Globus pallidus (tissue), 1 donor: ENCODE results near the gene BMP4.
"Not testable (repeated sequence)": the region's sequence is repeated elsewhere in the genome, so short reads cannot be mapped to it uniquely, and the experiment has no call there.

ENCODE experiments used
- DNase-seq: peaks from one replicate; pipeline ENCODE4 v3.0.0-alpha.2; 2015; ENCODE audit warnings: low spot score

BMP4 gene

DNA sequence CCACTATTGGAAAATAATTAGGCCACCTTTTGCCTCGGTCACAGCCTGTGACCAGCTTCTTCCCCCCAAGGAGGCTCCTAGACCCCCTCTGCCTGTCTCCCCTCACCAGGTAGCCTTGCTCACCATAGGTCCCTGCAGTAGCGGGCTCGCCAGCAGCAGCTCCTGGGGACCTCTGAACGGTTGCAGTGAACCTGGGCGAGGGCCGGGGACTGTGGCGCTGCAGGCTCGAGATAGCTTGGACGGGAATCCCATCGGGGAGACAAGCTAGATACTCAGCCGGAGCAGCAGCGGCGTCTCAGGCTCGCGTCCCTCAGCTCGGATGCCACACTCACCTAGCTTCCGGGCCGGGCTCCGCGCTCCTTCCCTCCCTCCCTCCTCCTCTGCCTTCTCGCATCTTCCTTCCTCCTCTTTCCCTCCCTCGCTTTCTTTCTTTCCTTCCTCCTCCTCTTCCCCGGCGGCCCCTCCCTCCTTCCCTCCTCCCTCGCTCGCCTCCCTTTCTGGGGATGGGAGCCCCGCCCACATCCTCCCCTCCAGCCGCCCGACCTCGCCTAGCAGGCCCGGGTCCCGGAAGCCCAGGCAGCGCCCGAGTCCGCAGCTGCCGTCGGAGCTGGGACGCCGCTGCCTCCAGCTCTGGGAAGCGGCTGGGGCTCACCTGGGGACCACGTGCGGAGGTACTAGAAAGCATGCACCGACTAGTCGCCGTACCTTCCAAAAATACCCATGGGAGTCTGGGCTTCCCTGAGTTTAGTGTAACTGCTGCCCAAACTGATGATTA, at the start of gene BMP4:
Gene BMP4, minus strand, starts transcription at position 399 of the 775 bp plus-strand sequence. CDS start 4,603 bp downstream, outside the sequence.
- DNase-seq: no peak

DNA sequence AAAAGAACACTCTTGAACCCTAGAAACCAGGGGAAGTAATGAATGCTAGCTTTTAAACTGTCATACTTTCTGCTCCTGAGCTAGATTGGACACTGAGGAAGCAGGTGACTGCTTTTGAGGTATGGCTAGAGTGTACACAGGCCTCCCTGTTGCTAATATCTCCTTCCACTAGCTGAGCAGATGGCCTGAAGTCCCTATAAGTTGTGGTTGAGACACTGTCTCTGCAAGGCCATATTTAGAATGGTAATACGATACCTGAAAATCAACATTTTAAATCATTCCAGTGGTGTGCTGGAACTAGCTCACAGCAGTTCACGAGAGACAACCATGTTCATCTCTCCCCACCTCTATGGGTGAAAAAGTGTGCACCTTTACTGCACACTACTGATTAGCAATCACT, 46.4 kb upstream of the BMP4 start:
- no peak for DNase-seq

DNA sequence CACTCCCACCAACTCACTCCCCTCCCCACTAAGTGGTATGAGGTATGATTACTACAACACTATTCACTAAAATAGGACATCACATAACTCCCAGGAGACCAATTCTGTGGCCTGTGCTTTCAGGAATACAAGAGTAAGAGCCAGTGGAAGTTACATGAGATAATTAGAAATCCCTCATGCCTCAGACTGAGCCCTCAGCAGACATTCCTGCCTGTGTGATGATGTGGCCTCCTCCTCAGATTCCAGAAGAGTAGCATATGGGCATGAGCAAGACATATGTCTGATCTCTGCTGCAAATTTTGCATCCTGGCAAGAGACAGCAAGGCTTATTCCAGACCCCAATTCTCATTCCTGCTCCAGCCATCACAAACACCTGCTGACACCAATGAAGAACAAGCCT, 46.0 kb upstream of the BMP4 start:
- DNase-seq: no peak

- DNase-seq: no peak
Measured at GRCh38 chr14:54001189-54001878, 44.7 kb upstream of the BMP4 start.

- DNase-seq: no peak
Measured at GRCh38 chr14:54000341-54000811, 43.8 kb upstream of the BMP4 start.

DNA sequence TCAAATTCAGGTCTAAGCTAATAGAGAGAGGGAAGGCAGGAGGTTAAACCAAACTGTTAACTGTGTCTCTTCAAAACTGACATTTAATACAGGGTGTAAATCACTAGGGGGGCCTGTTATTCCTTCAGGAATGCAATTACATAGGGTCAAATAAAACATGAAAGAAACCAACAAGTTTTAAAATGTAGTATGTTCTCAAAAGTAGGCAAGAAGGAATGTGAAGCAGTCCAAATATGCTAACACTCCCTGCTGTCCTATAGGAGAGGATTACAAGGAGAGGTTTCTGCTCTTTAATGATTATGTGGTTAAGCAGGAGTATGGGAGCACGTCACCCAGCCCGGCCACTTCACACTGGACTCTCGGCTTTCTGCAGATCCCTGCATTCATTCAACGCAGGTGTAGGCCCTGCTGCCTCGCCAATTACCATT, 42.5 kb upstream of the BMP4 start:
- no peak for DNase-seq

- no peak for DNase-seq
Measured at GRCh38 chr14:53996041-53996440, 39.4 kb upstream of the BMP4 start.

DNA sequence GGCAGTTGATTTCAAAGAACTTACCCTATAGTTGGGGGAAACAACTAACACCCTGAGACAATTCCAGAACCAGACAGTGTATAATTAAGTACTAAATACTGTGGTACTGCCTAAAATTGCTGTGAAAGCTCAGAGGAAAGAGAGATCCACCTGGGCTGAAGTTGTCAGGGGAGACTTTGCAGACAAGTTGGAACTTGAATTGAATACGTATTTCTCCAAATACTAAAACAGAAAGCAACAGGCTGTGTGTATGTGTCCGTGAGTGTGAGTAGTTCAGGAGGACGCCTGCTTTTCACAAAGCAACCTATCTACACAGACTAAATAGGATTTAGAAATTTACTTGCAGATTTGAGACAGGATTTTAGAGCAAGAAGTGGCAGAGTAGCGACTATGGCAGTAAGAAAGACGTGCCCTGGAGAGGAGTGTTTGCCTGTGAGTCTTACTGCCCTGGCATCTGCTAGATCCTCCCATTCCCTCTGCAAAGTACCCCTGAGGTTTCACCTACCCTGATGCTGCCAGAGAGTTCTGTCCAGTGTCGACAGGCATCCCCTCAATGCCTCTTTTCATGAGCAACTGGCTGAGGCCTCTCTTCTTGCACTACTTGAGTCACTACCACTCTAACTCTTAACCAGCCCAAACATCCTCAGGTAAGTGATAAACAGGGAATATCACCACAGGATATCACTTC, 37.4 kb upstream of the BMP4 start:
- no peak for DNase-seq

DNA sequence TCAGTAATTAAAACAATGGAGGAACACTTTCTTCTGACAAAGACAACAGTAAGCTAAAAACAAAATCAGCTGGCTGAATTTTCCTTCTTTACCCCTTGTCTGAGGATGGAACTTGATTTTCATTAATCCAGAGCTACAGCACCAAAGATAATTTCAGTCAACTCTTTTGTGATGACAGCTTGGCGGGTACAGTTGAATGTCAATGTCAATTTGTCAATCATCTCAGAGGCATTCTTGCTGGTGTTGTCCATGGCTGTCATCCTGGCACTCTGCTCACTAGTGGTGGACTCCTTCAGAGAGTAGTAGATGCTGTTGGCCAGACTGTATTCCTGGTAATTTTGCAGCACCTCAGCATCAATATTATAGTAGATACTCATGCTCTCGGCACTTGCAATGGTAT, 34.4 kb upstream of the BMP4 start:
- no peak for DNase-seq

DNA sequence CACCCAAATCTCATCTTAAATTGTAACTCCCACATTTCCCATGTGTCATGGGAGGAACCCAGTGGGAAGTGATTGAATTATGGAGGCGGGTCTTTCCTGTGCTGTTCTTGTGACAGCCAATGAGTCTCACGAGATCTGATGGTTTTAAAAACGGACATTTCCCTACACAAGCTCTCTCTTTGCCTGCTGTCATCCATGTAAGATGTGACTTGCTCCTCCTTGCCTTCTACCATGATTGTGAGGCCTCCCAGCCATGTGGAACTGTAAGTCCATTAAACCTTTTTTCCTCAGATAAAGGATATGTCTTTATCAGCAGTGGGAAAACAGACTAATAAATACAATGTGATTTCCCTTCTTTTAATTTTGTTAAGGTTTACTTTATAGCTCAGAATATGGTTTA, 30.1 kb upstream of the BMP4 start:
- DNase-seq: not testable (repeated sequence)

GRCh38 chr14:53984958-53985357, 28.3 kb upstream of the BMP4 start:
- DNase-seq: not testable (repeated sequence)

DNA sequence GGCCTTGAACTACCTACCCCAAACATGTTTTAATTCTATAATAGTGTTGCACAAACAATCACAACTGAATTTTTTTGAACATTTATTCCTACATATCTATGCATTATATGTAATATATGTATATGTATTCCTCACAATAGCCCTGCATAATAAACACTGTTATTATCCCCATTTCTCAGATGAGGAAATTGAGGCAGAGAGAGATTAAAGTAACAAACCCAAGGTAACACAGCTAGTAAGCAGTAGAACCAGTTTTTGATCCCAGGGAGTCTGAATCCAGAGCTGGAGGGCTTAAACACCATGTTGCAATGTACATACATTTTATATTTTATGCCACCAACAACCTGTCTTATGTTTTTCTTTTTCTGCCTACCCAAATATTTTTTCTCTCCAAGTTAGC, 26.5 kb upstream of the BMP4 start:
- DNase-seq: no peak

GRCh38 chr14:53982546-53982945, 25.9 kb upstream of the BMP4 start:
- no peak for DNase-seq

GRCh38 chr14:53979747-53980642, 23.4 kb upstream of the BMP4 start:
- DNase-seq: no peak

DNA sequence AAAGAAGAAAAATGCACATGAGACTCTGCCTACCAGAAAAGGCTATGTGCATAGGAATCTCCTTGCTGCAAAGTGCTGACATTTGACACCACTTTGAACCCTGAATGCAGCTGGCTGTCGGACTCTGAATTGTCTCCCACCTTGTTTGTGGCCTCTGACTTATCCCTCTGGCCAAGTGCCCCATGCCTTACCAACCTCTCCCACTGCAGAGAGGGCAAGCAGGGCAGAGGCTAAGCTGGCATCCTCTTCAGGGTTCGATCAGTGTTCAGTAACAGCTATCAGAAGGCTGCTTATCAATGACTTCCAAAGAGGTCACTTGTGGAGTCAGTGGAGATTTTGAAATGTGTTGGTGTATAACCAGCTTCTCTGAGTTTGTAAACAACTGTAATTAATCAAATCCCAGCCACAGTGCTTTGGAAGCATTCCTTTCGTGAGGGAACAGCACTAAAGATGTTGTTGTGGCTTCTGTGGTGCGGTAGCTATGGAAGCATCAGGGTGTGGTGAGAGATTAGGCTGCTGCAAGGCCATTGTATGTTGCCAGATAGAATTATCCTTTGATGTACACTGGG, 22.6 kb upstream of the BMP4 start:
- no peak for DNase-seq

DNA sequence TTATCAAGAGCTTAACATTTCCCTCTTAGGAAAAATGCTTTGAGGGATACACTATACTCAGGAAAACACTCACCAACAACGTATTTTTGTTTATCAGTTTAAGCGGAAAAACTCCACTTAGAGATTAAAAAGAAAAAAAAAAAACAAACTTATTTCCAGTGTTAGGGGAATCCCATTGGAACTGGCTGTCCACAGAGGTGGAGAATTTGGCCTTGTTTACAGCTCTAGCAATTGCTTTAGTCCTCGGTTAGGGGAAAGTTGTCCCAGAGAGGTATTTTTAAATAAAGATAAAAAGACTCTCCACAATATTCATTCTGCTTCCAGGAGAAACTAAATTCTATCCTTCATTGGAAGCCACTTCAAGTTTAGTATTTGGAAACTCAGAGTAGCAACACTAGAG, 21.6 kb upstream of the BMP4 start:
- no peak for DNase-seq

DNA sequence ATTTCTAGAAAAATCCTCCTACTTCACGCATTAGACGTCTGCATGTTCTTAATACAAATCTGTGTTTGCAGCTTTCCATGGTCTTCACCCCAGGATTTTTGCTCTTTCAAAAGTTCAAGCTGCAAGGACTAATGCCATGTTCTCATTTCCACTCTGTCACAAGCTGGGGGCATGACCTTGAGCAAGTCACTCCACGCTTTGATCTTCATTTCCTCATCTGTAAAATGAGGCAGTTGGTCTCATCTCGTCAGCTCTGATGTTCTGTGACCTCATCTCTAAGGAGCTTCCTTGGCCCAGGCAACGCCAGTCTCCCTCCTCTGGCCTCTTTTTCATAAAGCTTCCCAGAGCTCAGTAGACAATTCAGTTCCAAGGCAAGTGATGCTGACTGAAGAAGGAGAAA, 18.8 kb upstream of the BMP4 start:
- no peak for DNase-seq

GRCh38 chr14:53971521-53971920, 14.9 kb upstream of the BMP4 start:
- no peak for DNase-seq

- DNase-seq: no peak
Measured at GRCh38 chr14:53969326-53969725, 12.7 kb upstream of the BMP4 start.

GRCh38 chr14:53968726-53969125, 12.1 kb upstream of the BMP4 start:
- DNase-seq: no peak

GRCh38 chr14:53967606-53968005, 11.0 kb upstream of the BMP4 start:
- DNase-seq: no peak
